ENCODE measurements around the gene ALDH18A1. TPM values are rescaled to one million over a fixed set of nuclear protein-coding genes. Genes with fewer than 3 reads are reported as not detected.

ALDH18A1 gene
- total RNA-seq, 1 experiment from 2014 or later, result 87.6 TPM

DNA sequence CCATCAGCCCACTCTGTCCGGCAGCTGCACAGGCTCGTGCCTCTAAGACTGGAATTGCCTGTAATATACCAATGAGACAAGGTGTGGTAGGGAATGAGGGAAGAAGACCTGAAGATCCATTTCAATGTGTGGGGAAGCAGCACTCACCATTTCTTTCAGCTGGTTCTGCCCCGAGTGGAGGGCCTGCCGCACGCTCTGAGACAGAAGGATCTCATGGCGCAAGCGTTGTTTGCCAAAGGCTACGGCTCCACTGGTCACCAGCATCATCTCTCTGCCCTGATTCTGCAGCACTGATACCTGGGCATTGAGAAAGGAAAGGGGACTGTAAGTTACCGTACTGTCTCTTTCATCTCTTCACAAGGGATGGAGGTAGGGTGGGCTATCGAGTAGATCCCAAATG, 19.4 kb downstream of the ALDH18A1 start:
- ChIA-PET CTCF (no interaction called here), RAD21 (ENCODE audit: low non-redundant PET in 1 of 2, low total read pairs in 2 of 2, uncharacterized antibody in 2 of 2, unreplicated experiment in 2 of 2) (no interaction called here), POLR2A (no interaction called here)
- H3K4me3 ChIP-seq (replicated peaks in 1 of 2; ENCODE audit: low read depth in 1 of 2, low read length in 2 of 2), result no peak overlapping the region
- no peaks in the 10 kb centered on the region for H3K9me2 ChIP-seq (ENCODE audit: insufficient read depth)
- H3K27me3 ChIP-seq (ENCODE audit: insufficient read depth, low read length), result no peaks in the 10 kb centered on the region
- TF ChIP-seq, protein P1, sequence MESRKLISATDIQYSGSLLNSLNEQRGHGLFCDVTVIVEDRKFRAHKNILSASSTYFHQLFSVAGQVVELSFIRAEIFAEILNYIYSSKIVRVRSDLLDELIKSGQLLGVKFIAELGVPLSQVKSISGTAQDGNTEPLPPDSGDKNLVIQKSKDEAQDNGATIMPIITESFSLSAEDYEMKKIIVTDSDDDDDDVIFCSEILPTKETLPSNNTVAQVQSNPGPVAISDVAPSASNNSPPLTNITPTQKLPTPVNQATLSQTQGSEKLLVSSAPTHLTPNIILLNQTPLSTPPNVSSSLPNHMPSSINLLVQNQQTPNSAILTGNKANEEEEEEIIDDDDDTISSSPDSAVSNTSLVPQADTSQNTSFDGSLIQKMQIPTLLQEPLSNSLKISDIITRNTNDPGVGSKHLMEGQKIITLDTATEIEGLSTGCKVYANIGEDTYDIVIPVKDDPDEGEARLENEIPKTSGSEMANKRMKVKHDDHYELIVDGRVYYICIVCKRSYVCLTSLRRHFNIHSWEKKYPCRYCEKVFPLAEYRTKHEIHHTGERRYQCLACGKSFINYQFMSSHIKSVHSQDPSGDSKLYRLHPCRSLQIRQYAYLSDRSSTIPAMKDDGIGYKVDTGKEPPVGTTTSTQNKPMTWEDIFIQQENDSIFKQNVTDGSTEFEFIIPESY (IDR thresholded peaks at IDR 0.05; ENCODE audit: extremely low read depth, insufficient replicate concordance, low read length), result no peak
- TF ChIP-seq, protein P2, sequence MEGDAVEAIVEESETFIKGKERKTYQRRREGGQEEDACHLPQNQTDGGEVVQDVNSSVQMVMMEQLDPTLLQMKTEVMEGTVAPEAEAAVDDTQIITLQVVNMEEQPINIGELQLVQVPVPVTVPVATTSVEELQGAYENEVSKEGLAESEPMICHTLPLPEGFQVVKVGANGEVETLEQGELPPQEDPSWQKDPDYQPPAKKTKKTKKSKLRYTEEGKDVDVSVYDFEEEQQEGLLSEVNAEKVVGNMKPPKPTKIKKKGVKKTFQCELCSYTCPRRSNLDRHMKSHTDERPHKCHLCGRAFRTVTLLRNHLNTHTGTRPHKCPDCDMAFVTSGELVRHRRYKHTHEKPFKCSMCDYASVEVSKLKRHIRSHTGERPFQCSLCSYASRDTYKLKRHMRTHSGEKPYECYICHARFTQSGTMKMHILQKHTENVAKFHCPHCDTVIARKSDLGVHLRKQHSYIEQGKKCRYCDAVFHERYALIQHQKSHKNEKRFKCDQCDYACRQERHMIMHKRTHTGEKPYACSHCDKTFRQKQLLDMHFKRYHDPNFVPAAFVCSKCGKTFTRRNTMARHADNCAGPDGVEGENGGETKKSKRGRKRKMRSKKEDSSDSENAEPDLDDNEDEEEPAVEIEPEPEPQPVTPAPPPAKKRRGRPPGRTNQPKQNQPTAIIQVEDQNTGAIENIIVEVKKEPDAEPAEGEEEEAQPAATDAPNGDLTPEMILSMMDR (IDR thresholded peaks at IDR 0.05 in 2 of 3, conservative IDR thresholded peaks at IDR 0.05 in 1 of 3; ENCODE audit: borderline replicate concordance in 1 of 3, insufficient read depth in 1 of 3, low read depth in 2 of 3, low read length in 2 of 3), result no peak
- TF ChIP-seq EGR1 (IDR thresholded peaks at IDR 0.05; ENCODE audit: low read depth) (no peak), RAD21 (IDR thresholded peaks at IDR 0.05; ENCODE audit: low read depth) (no peak)
- DNase-seq (ENCODE audit: low read depth, low spot score) (no peak), ATAC-seq (no peak)
- H3K36me3 ChIP-seq (ENCODE audit: control insufficient read depth in 1 of 2, insufficient read depth in 2 of 2, low read length in 2 of 2), result peaks cover 29 to 51% of the 10 kb centered on the region in 2 experiments; a peak in 3 of 4 replicates
- intact Hi-C loops (cut with micrococcal nuclease), result no loop called here
- no peak overlapping the region for H3K27ac ChIP-seq (ENCODE audit: low read depth, low read length)
- H3K4me1 ChIP-seq (ENCODE audit: control insufficient read depth in 1 of 2, insufficient read depth in 2 of 2, low read length in 2 of 2), result no peaks in the 10 kb centered on the region
- no TSS peak for BruUV-seq (replicated peaks)
- H3K9ac ChIP-seq (ENCODE audit: low read length), result no peak overlapping the region
- no peaks in the 10 kb centered on the region for H4K20me1 ChIP-seq (ENCODE audit: insufficient read depth)
- H2AFZ ChIP-seq (ENCODE audit: low read depth, low read length, poor library complexity, severe bottlenecking), result no peak overlapping the region
- H3K4me2 ChIP-seq (ENCODE audit: low read length), result no peak overlapping the region
- no peaks in the 10 kb centered on the region for H3K9me3 ChIP-seq (ENCODE audit: control insufficient read depth in 1 of 2, insufficient read depth in 1 of 2, low read depth in 1 of 2, low read length in 2 of 2)
- H3K79me2 ChIP-seq (ENCODE audit: insufficient read depth, low read length), result no peaks in the 10 kb centered on the region

DNA sequence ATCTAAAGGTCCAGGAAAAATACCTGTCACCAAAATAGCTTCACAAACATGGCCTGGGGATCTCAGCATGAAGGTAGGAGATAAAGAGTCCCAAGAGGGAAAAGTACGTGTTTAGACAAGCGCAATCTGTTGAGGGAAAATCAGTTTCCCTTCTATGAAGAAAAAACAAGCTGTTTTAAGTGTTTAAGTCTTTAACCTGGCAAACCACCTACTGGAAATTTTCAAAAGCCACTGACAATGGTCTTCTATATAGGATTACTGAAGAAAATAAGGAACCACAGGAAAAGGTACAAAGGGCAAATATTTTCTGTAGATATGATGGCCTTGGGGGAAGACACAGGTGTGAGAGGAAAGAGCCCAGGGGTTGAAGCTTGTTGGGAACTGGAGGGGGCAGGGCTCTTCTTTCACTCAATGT, 21.2 kb downstream of the ALDH18A1 start:
- ATAC-seq, result no peak
- RAD21 ChIA-PET (ENCODE audit: low non-redundant PET in 1 of 2, low total read pairs in 2 of 2, uncharacterized antibody in 2 of 2, unreplicated experiment in 2 of 2), result no interaction called here
- H3K4me1 ChIP-seq (ENCODE audit: control insufficient read depth in 1 of 2, insufficient read depth in 2 of 2, low read length in 2 of 2), result no peaks in the 10 kb centered on the region
- H2AFZ ChIP-seq (ENCODE audit: low read depth, low read length, poor library complexity, severe bottlenecking), result no peak overlapping the region
- intact Hi-C loops (cut with micrococcal nuclease), result no loop called here
- H3K9me3 ChIP-seq (ENCODE audit: control insufficient read depth in 1 of 2, insufficient read depth in 1 of 2, low read depth in 1 of 2, low read length in 2 of 2), result no peaks in the 10 kb centered on the region
- H3K4me3 ChIP-seq (replicated peaks in 1 of 2; ENCODE audit: low read depth in 1 of 2, low read length in 2 of 2), result no peak overlapping the region
- no peaks in the 10 kb centered on the region for H3K9me2 ChIP-seq (ENCODE audit: insufficient read depth)
- no peaks in the 10 kb centered on the region for H3K27me3 ChIP-seq (ENCODE audit: insufficient read depth, low read length)
- H3K9ac ChIP-seq (ENCODE audit: low read length), result no peak overlapping the region
- CTCF ChIA-PET, result no interaction called here
- no peak overlapping the region for H3K27ac ChIP-seq (ENCODE audit: low read depth, low read length)
- BruUV-seq (replicated peaks), result no TSS peak
- DNase-seq (ENCODE audit: low read depth, low spot score), result no peak
- POLR2A ChIA-PET, result no interaction called here
- H3K36me3 ChIP-seq (ENCODE audit: control insufficient read depth in 1 of 2, insufficient read depth in 2 of 2, low read length in 2 of 2), result peaks cover 38 to 42% of the 10 kb centered on the region in 2 experiments; a peak in 3 of 4 replicates
- H4K20me1 ChIP-seq (ENCODE audit: insufficient read depth), result no peaks in the 10 kb centered on the region
- no peak overlapping the region for H3K4me2 ChIP-seq (ENCODE audit: low read length)
- H3K79me2 ChIP-seq (ENCODE audit: insufficient read depth, low read length), result no peaks in the 10 kb centered on the region
- TF ChIP-seq SP1 (IDR thresholded peaks at IDR 0.05; ENCODE audit: low read depth), result no peak
- no peak for TF ChIP-seq EZH2phosphoT487 (IDR thresholded peaks at IDR 0.05; ENCODE audit: borderline replicate concordance)
- TF ChIP-seq, protein P1 (IDR thresholded peaks at IDR 0.05; ENCODE audit: extremely low read depth, insufficient replicate concordance, low read length), result no peak
- TF ChIP-seq SIN3A (IDR thresholded peaks at IDR 0.05; ENCODE audit: low read depth), result no peak
- TF ChIP-seq FOSL1 (IDR thresholded peaks at IDR 0.05; ENCODE audit: low read depth), result no peak
- TF ChIP-seq, protein P3, sequence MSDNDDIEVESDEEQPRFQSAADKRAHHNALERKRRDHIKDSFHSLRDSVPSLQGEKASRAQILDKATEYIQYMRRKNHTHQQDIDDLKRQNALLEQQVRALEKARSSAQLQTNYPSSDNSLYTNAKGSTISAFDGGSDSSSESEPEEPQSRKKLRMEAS (IDR thresholded peaks at IDR 0.05), result no peak
- TF ChIP-seq POLR2A (IDR thresholded peaks at IDR 0.05; ENCODE audit: borderline replicate concordance, extremely low read depth, insufficient read depth, insufficient read length), result no peak
- TF ChIP-seq ELF1 (IDR thresholded peaks at IDR 0.05; ENCODE audit: borderline replicate concordance, low read depth), result no peak
- no peak for TF ChIP-seq ZFX (IDR thresholded peaks at IDR 0.05)
- TF ChIP-seq POLR2AphosphoS5 (IDR thresholded peaks at IDR 0.05; ENCODE audit: low read depth, low read length), result no peak
